ENCODE data around the gene GPD2. TPM values are rescaled to one million over a fixed set of nuclear protein-coding genes. Genes with fewer than 3 reads are reported as not detected.
"Not testable (repeated sequence)": the region's sequence is repeated elsewhere in the genome, so short reads cannot be mapped to it uniquely, and the experiment has no call there.

GPD2 gene
- total and polyA plus RNA-seq, 8 donors = 2.8 to 17.7 (median 10.2) TPM

DNA sequence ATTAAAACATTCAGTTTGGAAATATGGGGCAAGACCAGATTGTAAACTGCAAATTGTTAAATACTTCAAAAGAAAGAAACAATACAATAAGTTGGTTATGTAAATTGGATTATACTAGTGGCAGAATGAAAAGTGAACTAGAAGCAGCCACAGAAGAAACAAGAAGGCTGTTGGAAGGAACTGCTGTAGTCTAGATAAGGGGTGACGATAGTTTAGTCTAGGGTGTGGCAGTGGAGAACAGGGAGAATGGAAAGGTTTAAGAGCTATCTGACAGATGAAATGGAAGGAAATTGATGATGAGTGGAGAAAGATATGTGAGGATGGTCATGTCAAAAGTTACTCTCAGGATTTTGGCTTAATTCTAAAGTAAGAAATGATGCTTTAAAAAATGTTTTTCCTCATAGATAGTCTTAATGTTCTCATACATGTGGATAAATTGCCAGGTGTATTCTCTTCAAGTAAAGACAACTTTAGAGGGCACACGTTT lies 179.7 kb downstream of the GPD2 start:
- TF ChIP-seq, protein P1, sequence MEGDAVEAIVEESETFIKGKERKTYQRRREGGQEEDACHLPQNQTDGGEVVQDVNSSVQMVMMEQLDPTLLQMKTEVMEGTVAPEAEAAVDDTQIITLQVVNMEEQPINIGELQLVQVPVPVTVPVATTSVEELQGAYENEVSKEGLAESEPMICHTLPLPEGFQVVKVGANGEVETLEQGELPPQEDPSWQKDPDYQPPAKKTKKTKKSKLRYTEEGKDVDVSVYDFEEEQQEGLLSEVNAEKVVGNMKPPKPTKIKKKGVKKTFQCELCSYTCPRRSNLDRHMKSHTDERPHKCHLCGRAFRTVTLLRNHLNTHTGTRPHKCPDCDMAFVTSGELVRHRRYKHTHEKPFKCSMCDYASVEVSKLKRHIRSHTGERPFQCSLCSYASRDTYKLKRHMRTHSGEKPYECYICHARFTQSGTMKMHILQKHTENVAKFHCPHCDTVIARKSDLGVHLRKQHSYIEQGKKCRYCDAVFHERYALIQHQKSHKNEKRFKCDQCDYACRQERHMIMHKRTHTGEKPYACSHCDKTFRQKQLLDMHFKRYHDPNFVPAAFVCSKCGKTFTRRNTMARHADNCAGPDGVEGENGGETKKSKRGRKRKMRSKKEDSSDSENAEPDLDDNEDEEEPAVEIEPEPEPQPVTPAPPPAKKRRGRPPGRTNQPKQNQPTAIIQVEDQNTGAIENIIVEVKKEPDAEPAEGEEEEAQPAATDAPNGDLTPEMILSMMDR (IDR thresholded peaks at IDR 0.05) = no peak
- no peaks in the 10 kb centered on the region for H3K27me3 ChIP-seq
- no peaks in the 10 kb centered on the region for H3K36me3 ChIP-seq
- no peak overlapping the region for H3K4me3 ChIP-seq
- FAIRE-seq (no peak), ATAC-seq (no peak), DNase-seq (no peak)
- WGBS, 2 donors = 37 to 46% methylated on average over 2 of the region's 2 CpGs
- intact Hi-C loops (cut with DNase I) = no loop called here
- no peaks in the 10 kb centered on the region for H3K9me3 ChIP-seq
- no peaks in the 10 kb centered on the region for H3K4me1 ChIP-seq
- H3K27ac ChIP-seq = no peak overlapping the region

DNA sequence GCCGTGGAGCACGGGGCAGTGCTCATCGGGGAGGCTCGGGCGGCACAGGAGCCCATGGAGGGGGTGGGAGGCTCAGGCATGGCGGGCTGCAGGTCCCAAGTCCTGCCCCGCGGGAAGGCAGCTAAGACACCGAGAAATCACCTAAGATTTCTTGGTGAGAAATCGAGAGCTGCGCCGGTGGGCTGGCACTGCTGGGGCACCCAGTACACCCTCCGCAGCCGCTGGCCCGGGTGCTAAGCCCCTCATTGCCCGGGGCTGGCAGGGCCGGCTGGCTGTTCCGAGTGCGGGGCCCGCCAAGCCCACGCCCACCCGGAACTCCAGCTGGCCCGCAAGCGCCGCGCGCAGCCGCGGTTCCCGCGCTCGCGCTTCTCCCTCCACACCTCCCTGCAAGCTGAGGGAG lies 181.9 kb downstream of the GPD2 start:
- H3K36me3 ChIP-seq; FAIRE-seq; ATAC-seq; intact Hi-C loops (cut with DNase I); H3K27me3 ChIP-seq; H3K27ac ChIP-seq; H3K9me3 ChIP-seq; H3K4me3 ChIP-seq; H3K4me1 ChIP-seq: not testable (repeated sequence)
- WGBS, 2 donors = 95 to 99% methylated on average over 26 to 33 of the region's 33 CpGs
- peak in 1 of 6 donors; percentile 38 for DNase-seq

DNA sequence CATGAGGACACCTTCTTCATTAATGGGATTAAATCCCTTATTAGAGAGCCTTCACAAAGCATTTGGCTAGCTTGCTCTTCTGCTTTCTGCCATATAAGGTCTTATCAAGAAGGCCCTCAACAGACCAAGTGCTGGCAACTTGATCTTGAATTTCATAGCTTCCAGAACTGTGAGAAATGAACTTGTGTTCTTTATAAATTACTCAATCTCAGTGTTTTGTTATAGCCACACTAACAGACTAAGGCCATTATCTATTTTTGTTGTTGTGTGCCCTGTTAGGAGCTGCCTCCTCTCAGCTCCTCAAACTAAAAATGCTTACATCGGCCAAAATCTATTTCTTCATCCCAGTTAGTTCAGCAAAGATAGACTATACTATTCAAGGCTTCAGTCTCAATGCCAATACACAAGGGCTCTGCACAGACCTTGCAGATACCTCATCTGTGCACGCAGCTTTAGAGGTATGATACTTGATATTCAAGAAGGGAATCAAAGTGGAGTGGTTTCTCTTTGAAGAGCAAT lies 182.9 kb downstream of the GPD2 start:
- TF ChIP-seq, protein P1 (IDR thresholded peaks at IDR 0.05) = no peak
- H3K27ac ChIP-seq = no peak overlapping the region
- H3K4me3 ChIP-seq = no peak overlapping the region
- no peaks in the 10 kb centered on the region for H3K4me1 ChIP-seq
- no peaks in the 10 kb centered on the region for H3K36me3 ChIP-seq
- ATAC-seq = no peak
- intact Hi-C loops (cut with DNase I) = no loop called here
- H3K27me3 ChIP-seq = no peaks in the 10 kb centered on the region
- WGBS, 2 donors = 76 to 88% methylated on average over 2 of the region's 2 CpGs
- no peaks in the 10 kb centered on the region for H3K9me3 ChIP-seq
- FAIRE-seq = no peak
- DNase-seq = no peak

DNA sequence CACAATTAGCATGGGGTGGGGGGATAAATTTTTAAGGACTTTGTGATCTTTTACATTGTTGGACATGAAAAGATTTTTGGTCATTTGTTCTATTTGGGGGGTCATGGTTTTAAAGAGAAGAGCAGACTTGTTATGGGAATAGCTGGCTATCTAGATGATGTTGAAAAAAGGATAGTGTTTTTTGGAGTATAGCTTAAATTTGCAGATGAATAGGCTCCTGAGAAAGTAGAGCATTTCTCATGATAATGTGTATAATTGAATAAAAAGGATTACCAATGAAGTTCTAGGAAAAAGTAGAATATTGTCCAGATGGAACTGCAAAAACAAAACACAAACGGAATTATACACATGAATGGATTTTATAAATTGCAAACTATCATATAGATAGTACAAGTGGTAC lies 186.3 kb downstream of the GPD2 start:
- Histone ChIP-seq H3K4me3 (no peak overlapping the region), H3K27me3 (no peaks in the 10 kb centered on the region), H3K36me3 (no peaks in the 10 kb centered on the region), H3K9me3 (no peaks in the 10 kb centered on the region), H3K27ac (no peak overlapping the region), H3K4me1 (no peaks in the 10 kb centered on the region)
- 71 to 78% methylated on average over 1 of the region's 1 CpG for WGBS, 2 donors
- DNase-seq (no peak), ATAC-seq (no peak), FAIRE-seq (no peak)
- intact Hi-C loops (cut with DNase I) = no loop called here
- TF ChIP-seq, protein P1 (IDR thresholded peaks at IDR 0.05) = no peak

DNA sequence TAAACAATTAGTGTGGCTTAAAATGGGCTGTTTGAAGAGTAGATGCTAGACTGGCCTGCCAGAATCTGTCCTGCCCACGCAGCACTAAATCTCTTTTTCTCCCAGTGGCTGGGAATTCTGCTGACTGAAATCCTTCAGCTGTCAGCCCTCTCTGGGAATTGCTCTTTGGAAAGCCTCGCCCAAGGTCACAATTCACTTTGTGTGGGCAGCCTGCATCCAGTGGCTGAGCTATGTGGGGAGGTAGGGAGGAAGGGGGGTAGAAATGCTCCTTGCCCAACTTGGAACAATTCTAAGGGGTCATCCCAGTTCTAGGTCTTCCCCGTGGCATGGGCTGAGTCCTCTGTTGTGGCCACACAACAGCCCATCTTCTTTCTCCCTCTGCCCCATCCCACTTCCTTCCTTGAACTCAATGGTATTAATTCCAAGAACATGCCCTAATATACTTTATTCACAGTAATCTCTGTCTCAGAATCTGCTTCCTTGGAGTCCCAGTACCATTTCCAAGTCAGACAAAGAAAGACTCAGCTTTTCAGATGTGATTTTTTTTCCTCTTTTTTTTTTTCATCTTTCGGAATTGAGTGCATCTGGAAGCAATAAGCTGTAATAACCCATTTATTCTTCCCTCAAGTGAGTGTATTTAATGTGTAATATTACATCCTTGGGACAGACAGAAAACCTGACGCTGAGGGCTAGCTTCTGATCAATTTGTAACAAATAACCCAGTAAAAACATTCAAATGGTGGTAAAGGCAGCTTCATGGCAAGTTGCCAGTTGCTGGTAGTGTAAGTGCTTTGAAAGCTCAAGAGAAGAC lies 189.4 kb downstream of the GPD2 start:
- Histone ChIP-seq H3K4me3 (no peak overlapping the region), H3K27me3 (no peaks in the 10 kb centered on the region), H3K36me3 (no peaks in the 10 kb centered on the region), H3K9me3 (no peaks in the 10 kb centered on the region), H3K4me1 (no peaks in the 10 kb centered on the region), H3K27ac (no peak overlapping the region)
- no peak for ATAC-seq
- WGBS, 2 donors = 45 to 46% methylated on average over 5 of the region's 5 CpGs
- TF ChIP-seq, protein P1 (IDR thresholded peaks at IDR 0.05) = no peak
- no peak for FAIRE-seq
- intact Hi-C loops (cut with DNase I) = no loop called here
- no peak for DNase-seq
